ENCODE measurements around the gene ADGRF5.
"Not testable (repeated sequence)": the region's sequence is repeated elsewhere in the genome, so short reads cannot be mapped to it uniquely, and the experiment has no call there.

- TF ChIP-seq CTCF (IDR thresholded peaks at IDR 0.05; ENCODE audit: low read length); EZH2 (optimal IDR thresholded peaks at IDR 0.05; ENCODE audit: low read depth, low read length); EZH2phosphoT487 (IDR thresholded peaks at IDR 0.05; ENCODE audit: low read length): not testable (repeated sequence)
Observed at GRCh38 chr6:46834991-46835390, 86.7 kb downstream of the ADGRF5 start.

All from MM.1S (cell line).